ENCODE results near the gene CLCN7. TPM values are rescaled to one million over a fixed set of nuclear protein-coding genes. Genes with fewer than 3 reads are reported as not detected.

CLCN7 gene
- total RNA-seq, 4 donors from 2014 or later = 57.6 to 171 (median 95.0) TPM

GRCh38 chr16:1459967-1460366 is 14.9 kb downstream of the CLCN7 start:
- Histone ChIP-seq H3K36me3 (peaks cover 0 to 11% (median 5%) of the 10 kb centered on the region in 4 donors), H3K27ac (peak overlapping the region in 1 of 4 donors; percentile 38)
- no peak for TF ChIP-seq POLR2A (IDR thresholded peaks at IDR 0.05)
- TF ChIP-seq POLR2AphosphoS5 (IDR thresholded peaks at IDR 0.05) = no peak
- no peak for TF ChIP-seq CTCF (IDR thresholded peaks at IDR 0.05)
- no peak for TF ChIP-seq EP300 (IDR thresholded peaks at IDR 0.05; ENCODE audit: low read depth)

GRCh38 chr16:1458977-1459341 is 15.9 kb downstream of the CLCN7 start:
- Histone ChIP-seq H3K27ac (no peak overlapping the region), H3K27me3 (no peaks in the 10 kb centered on the region), H3K4me1 (peaks cover 0 to 4% (median 0%) of the 10 kb centered on the region in 4 donors), H3K36me3 (peaks cover 0 to 21% (median 5%) of the 10 kb centered on the region in 4 donors), H3K4me3 (no peak overlapping the region), H3K9me3 (no peaks in the 10 kb centered on the region)
- no peak for DNase-seq
- 88% methylated on average over 13 of the region's 14 CpGs; no CpG with 5 or more reads in 1 of the 2 donors for WGBS, 2 donors (ENCODE audit: low coverage in 1 of 2)
- intact Hi-C loops (cut with DNase I; ENCODE audit: low total_unique reads) = no loop called here
- in situ Hi-C loops (cut with MboI; ENCODE audit: low pct_ligation_motif_present in 1 of 4, low pct_unique_long_range_greater_than_20kb in 1 of 4, low sequenced_read_pairs in 3 of 4) = no loop called here
- TF ChIP-seq POLR2A (IDR thresholded peaks at IDR 0.05) = no peak
- TF ChIP-seq EP300 (IDR thresholded peaks at IDR 0.05; ENCODE audit: low read depth) = no peak
- no peak for TF ChIP-seq CTCF (IDR thresholded peaks at IDR 0.05)
- TF ChIP-seq POLR2AphosphoS5 (IDR thresholded peaks at IDR 0.05) = no peak

More at GRCh38 chr16:1459967-1460366, 14.9 kb downstream of the CLCN7 start:
- in situ Hi-C loops (cut with MboI; ENCODE audit: low pct_ligation_motif_present in 1 of 4, low pct_unique_long_range_greater_than_20kb in 1 of 4, low sequenced_read_pairs in 3 of 4) = no loop called here
- peaks cover 0 to 4% (median 0%) of the 10 kb centered on the region in 4 donors for H3K4me1 ChIP-seq
- DNase-seq = no peak
- no peaks in the 10 kb centered on the region for H3K27me3 ChIP-seq
- no peaks in the 10 kb centered on the region for H3K9me3 ChIP-seq
- no peak overlapping the region for H3K4me3 ChIP-seq
- intact Hi-C loops (cut with DNase I; ENCODE audit: low total_unique reads) = no loop called here
- 85% methylated on average over 10 of the region's 10 CpGs; no CpG with 5 or more reads in 1 of the 2 donors for WGBS, 2 donors (ENCODE audit: low coverage in 1 of 2)

- Histone ChIP-seq H3K4me1 (peaks cover 0 to 4% (median 0%) of the 10 kb centered on the region in 4 donors), H3K36me3 (peaks cover 0 to 21% (median 5%) of the 10 kb centered on the region in 4 donors), H3K27ac (no peak overlapping the region), H3K9me3 (no peaks in the 10 kb centered on the region), H3K4me3 (no peak overlapping the region), H3K27me3 (no peaks in the 10 kb centered on the region)
- intact Hi-C loops (cut with DNase I; ENCODE audit: low total_unique reads) = no loop called here
- in situ Hi-C loops (cut with MboI; ENCODE audit: low pct_ligation_motif_present in 1 of 4, low pct_unique_long_range_greater_than_20kb in 1 of 4, low sequenced_read_pairs in 3 of 4) = no loop called here
- no peak for DNase-seq
- TF ChIP-seq POLR2A (IDR thresholded peaks at IDR 0.05) (no peak), POLR2AphosphoS5 (IDR thresholded peaks at IDR 0.05) (no peak), CTCF (IDR thresholded peaks at IDR 0.05) (no peak), EP300 (IDR thresholded peaks at IDR 0.05; ENCODE audit: low read depth) (no peak)
- WGBS, 2 donors (ENCODE audit: low coverage in 1 of 2) = 92% methylated on average over 26 of the region's 26 CpGs; no CpG with 5 or more reads in 1 of the 2 donors
Observed at GRCh38 chr16:1458336-1458976, 16.4 kb downstream of the CLCN7 start.

GRCh38 chr16:1457489-1458245 is 17.2 kb downstream of the CLCN7 start:
- intact Hi-C loops (cut with DNase I; ENCODE audit: low total_unique reads) (no loop called here), in situ Hi-C loops (cut with MboI; ENCODE audit: low pct_ligation_motif_present in 1 of 4, low pct_unique_long_range_greater_than_20kb in 1 of 4, low sequenced_read_pairs in 3 of 4) (no loop called here)
- no peak overlapping the region for H3K4me3 ChIP-seq
- H3K27ac ChIP-seq = no peak overlapping the region
- no peak for DNase-seq
- TF ChIP-seq POLR2A (IDR thresholded peaks at IDR 0.05) (no peak), POLR2AphosphoS5 (IDR thresholded peaks at IDR 0.05) (no peak), CTCF (IDR thresholded peaks at IDR 0.05) (no peak), EP300 (IDR thresholded peaks at IDR 0.05; ENCODE audit: low read depth) (no peak)
- H3K27me3 ChIP-seq = no peaks in the 10 kb centered on the region
- peaks cover 0 to 4% (median 0%) of the 10 kb centered on the region in 4 donors for H3K4me1 ChIP-seq
- 86% methylated on average over 42 of the region's 42 CpGs; no CpG with 5 or more reads in 1 of the 2 donors for whole genome bisulfite sequencing, 2 donors (ENCODE audit: low coverage in 1 of 2)
- H3K36me3 ChIP-seq = peaks cover 0 to 21% (median 5%) of the 10 kb centered on the region in 4 donors
- no peaks in the 10 kb centered on the region for H3K9me3 ChIP-seq
